Esophagus squamous epithelium (tissue), 5 donors: ENCODE measurements around the gene FBXO47. TPM values are rescaled to one million over a fixed set of nuclear protein-coding genes. Genes with fewer than 3 reads are reported as not detected.

Source experiments
- DNase-seq: peaks from one replicate; lab custom pipeline; 2025; lab: John Stamatoyannopoulos, UW
- H3K27ac ChIP-seq, 4 donors: fragments of 200-600 bp; sonication (generic); one replicate each; pipeline ENCODE4 v1.5.1; 2016 to 2019; ENCODE audit warnings: mild to moderate bottlenecking in 1 of 4
- H3K27me3 ChIP-seq, 4 donors: fragments of 200-600 bp; sonication (generic); 1 replicate in 3 of 4; 2 replicates in 1 of 4; pipeline versions ENCODE4 v1.5.1 to v1.6.0; 2017 to 2021; ENCODE audit warnings: antibody characterized with exemption in 1 of 4
- H3K36me3 ChIP-seq, 3 donors: fragments of 200-600 bp; sonication (generic); one replicate each; pipeline ENCODE4 v1.5.1; 2016 to 2019
- H3K4me1 ChIP-seq, 3 donors: fragments of 200-600 bp; sonication (generic); one replicate each; pipeline ENCODE4 v1.5.1; 2017 to 2019
- H3K4me3 ChIP-seq, 4 donors: fragments of 200-600 bp; sonication (generic); 1 replicate in 3 of 4; 2 replicates in 1 of 4; pipeline ENCODE4 v1.5.1; 2016 to 2019; ENCODE audit warnings: mild to moderate bottlenecking in 2 of 4, moderate library complexity in 1 of 4
- H3K9me3 ChIP-seq, 3 donors: fragments of 200-600 bp; sonication (generic); one replicate each; pipeline ENCODE4 v1.5.1; 2016 to 2019
- POLR2A ChIP-seq, 4 donors: fragments of 450-650 bp; IDR thresholded peaks; one replicate each; pipeline ENCODE4 v1.6.1; 2017; ENCODE audit warnings: antibody characterized with exemption in 4 of 4, mild to moderate bottlenecking in 4 of 4, moderate library complexity in 3 of 4
- WGBS, 2 donors: methylation state at CpG; one replicate each; pipeline ENCODE4 v1.1.5; 2018; 5-methylcytosine and 5-hydroxymethylcytosine counted together
- intact Hi-C: fragments of 100-400 bp; cut with DNase I; formaldehyde crosslinking; loops from one replicate; pipeline ENCODE4 v1.15.0; 2022
- total RNA-seq, 4 donors: library from RNA; depleted of rRNA; stranded (reverse); fragments of >200 nt; gene quantifications; one replicate each; pipeline ENCODE4 v1.1.0, GENCODE V29; 2016
- TF ChIP-seq, protein P1 (sequence below), 6 experiments: fragments of 450-650 bp in 4 of 6; fragments of 200-600 bp in 2 of 6; sonication (generic) in 2 of 6; IDR thresholded peaks; one replicate each; pipeline ENCODE4 v1.5.1; 2016 to 2019; ENCODE audit warnings: antibody characterized with exemption in 6 of 6, mild to moderate bottlenecking in 4 of 6, moderate library complexity in 4 of 6
- donor health status: DM: yes; HTN: yes; CAD: no.

FBXO47 gene
- total RNA-seq, 4 donors from 2014 or later, result not detected

DNA sequence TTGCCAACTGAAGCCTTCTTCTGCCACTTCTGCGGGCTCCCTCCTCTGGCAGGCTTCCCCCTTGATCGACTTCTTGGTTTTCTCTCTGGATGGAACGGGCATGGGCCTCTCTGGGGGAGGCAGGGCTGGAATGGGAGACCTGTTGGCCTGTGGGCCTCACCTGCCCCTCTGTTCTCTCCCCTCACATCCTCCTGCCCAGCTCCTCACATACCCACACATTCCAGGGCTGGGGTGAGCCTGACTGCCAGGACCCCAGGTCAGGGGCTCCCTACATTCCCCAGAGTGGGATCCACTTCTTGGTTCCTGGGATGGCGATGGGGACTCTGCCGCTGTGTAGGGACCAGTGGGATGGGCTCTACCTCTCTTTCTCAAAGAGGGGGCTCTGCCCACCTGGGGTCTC, 48.3 kb downstream of the FBXO47 start:
- Histone ChIP-seq H3K36me3 (peaks cover 36 to 73% (median 54%) of the 10 kb centered on the region in 3 donors), H3K27me3 (no peaks in the 10 kb centered on the region), H3K9me3 (no peaks in the 10 kb centered on the region), H3K4me3 (no peak overlapping the region), H3K4me1 (peaks cover 8 to 72% (median 24%) of the 10 kb centered on the region in 3 donors), H3K27ac (peak overlapping the region in 2 of 4 donors; percentile 6 to 59)
- WGBS, 2 donors, result 92 to 100% methylated on average over 1 to 3 of the region's 5 CpGs
- no peak for DNase-seq
- TF ChIP-seq, protein P1, sequence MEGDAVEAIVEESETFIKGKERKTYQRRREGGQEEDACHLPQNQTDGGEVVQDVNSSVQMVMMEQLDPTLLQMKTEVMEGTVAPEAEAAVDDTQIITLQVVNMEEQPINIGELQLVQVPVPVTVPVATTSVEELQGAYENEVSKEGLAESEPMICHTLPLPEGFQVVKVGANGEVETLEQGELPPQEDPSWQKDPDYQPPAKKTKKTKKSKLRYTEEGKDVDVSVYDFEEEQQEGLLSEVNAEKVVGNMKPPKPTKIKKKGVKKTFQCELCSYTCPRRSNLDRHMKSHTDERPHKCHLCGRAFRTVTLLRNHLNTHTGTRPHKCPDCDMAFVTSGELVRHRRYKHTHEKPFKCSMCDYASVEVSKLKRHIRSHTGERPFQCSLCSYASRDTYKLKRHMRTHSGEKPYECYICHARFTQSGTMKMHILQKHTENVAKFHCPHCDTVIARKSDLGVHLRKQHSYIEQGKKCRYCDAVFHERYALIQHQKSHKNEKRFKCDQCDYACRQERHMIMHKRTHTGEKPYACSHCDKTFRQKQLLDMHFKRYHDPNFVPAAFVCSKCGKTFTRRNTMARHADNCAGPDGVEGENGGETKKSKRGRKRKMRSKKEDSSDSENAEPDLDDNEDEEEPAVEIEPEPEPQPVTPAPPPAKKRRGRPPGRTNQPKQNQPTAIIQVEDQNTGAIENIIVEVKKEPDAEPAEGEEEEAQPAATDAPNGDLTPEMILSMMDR (IDR thresholded peaks at IDR 0.05), result no peak
- TF ChIP-seq POLR2A (IDR thresholded peaks at IDR 0.05), result no peak
- intact Hi-C loops, result no loop called here

DNA sequence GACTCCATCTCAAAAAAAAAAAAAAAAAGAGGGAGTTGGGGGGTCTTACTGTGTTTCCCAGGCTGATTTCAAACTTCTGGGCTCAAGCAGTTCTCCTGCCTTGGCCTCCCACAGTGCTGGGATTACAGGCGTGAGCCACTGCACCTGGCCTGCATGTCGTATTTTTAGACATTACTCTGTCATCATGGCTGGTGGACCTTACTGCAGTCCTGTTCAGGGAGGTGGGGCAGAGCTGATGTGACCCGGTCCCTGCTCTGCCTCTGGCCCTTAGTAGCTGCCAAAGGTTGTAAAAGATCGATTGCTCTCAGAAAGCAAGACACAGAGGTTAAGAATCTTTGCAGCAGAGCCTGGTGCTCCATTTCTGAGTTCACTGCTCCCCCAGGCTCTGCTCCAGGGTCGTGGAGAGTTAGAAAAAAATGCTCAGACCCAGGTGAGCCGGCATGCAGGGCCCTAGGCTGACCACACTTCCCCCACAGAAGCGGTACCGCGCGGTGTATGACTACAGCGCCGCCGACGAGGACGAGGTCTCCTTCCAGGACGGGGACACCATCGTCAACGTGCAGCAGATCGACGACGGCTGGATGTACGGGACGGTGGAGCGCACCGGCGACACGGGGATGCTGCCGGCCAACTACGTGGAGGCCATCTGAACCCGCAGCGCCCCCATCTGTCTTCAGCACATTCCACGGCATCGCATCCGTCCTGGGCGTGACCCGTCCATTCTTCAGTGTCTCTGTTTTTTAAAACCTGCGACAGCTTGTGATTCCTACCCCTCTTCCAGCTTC, 48.9 kb downstream of the FBXO47 start:
- H3K4me1 ChIP-seq, result peaks cover 8 to 67% (median 19%) of the 10 kb centered on the region in 3 donors
- WGBS, 2 donors, result 86 to 89% methylated on average over 27 to 37 of the region's 37 CpGs
- peaks cover 38 to 79% (median 56%) of the 10 kb centered on the region in 3 donors for H3K36me3 ChIP-seq
- H3K9me3 ChIP-seq, result no peaks in the 10 kb centered on the region
- H3K27me3 ChIP-seq, result no peaks in the 10 kb centered on the region
- no peak overlapping the region for H3K4me3 ChIP-seq
- no peak for DNase-seq
- intact Hi-C loops, result no loop called here
- H3K27ac ChIP-seq, result peak overlapping the region in 1 of 4 donors; percentile 6
- TF ChIP-seq, protein P1 (IDR thresholded peaks at IDR 0.05), result no peak
- TF ChIP-seq POLR2A (IDR thresholded peaks at IDR 0.05), result no peak

DNA sequence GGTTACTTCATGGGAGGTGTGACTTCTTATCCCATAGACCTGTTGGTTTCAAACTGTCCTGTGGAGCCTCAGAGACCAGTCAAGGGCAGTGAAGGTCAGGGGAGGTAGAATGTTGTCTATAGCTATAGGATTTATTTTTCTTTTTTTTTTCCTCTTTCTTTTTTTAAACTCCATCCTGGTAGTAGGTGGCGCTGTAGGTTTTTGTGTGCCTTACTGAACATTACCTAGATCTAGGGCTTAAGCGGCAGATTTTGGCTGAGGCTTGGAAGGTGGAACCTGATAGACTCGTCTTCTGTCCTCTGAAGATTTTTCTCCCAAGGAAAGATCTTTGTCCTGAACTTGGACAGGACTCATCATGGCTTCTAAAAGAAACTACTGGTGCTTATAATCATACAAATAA, 49.9 kb downstream of the FBXO47 start:
- Histone ChIP-seq H3K27ac (no peak overlapping the region), H3K9me3 (no peaks in the 10 kb centered on the region), H3K36me3 (peaks cover 38 to 89% (median 57%) of the 10 kb centered on the region in 3 donors), H3K4me3 (no peak overlapping the region), H3K27me3 (no peaks in the 10 kb centered on the region), H3K4me1 (peaks cover 6 to 67% (median 13%) of the 10 kb centered on the region in 3 donors)
- no peak for TF ChIP-seq POLR2A (IDR thresholded peaks at IDR 0.05)
- TF ChIP-seq, protein P1 (IDR thresholded peaks at IDR 0.05), result peak in 1 of 6 experiments; percentile 13
- DNase-seq, result no peak
- intact Hi-C loops, result no loop called here
- 53 to 83% methylated on average over 3 of the region's 3 CpGs for WGBS, 2 donors

DNA sequence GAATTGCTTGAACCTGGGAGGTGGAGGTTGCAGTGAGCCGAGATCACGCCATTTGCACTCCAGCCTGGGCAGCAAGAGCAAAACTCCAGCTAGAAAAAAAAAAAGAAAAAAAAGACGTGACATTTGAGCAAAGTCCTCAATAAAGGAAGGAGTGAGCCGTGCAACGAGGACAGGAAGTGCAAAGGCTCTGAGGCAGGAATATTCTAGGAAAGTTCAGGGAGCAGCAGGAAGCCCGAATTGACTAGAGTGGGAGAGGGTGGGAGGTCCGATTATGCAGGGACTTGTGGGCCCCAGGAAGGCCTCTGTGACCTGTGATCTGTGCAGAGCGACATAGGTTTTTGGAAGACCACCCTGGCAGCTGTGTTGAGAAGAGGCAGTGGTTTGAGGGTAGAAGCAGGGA, 50.4 kb downstream of the FBXO47 start:
- Histone ChIP-seq H3K9me3 (no peaks in the 10 kb centered on the region), H3K27ac (no peak overlapping the region), H3K36me3 (peaks cover 38 to 94% (median 57%) of the 10 kb centered on the region in 3 donors), H3K27me3 (no peaks in the 10 kb centered on the region), H3K4me3 (no peak overlapping the region), H3K4me1 (peaks cover 10 to 67% (median 16%) of the 10 kb centered on the region in 3 donors)
- no peak for DNase-seq
- 72 to 81% methylated on average over 8 of the region's 8 CpGs for WGBS, 2 donors
- TF ChIP-seq POLR2A (IDR thresholded peaks at IDR 0.05), result no peak
- TF ChIP-seq, protein P1 (IDR thresholded peaks at IDR 0.05), result no peak
- intact Hi-C loops, result no loop called here

DNA sequence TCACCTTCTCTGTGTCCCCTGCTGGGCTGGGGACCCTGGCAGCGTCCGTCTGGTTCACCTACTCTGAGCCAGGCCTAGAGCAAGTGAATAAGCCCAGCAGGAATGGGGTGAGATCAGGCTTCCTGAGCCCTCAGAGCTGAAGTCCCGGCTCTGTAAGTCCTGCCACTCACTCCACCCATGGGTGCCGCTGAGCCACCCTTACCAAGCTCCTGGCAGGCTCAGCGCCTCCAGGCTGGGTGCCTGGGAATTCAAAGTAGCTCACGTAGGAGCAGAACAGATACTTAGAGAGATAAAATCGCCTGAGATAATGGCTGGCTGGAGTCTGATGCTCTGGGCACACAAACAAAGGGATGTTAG, 51.6 kb downstream of the FBXO47 start:
- H3K27ac ChIP-seq, result peak overlapping the region in 3 of 4 donors; percentile 2 to 30 (median 14)
- H3K27me3 ChIP-seq, result no peaks in the 10 kb centered on the region
- H3K9me3 ChIP-seq, result no peaks in the 10 kb centered on the region
- peaks cover 10 to 66% (median 12%) of the 10 kb centered on the region in 3 donors for H3K4me1 ChIP-seq
- no peak for TF ChIP-seq POLR2A (IDR thresholded peaks at IDR 0.05)
- no peak overlapping the region for H3K4me3 ChIP-seq
- DNase-seq, result no peak
- 67 to 88% methylated on average over 1 to 3 of the region's 7 CpGs for WGBS, 2 donors
- peaks cover 38 to 100% (median 60%) of the 10 kb centered on the region in 3 donors for H3K36me3 ChIP-seq
- intact Hi-C loops, result no loop called here
